GM19043 (cell line): Measurements from ENCODE around the gene MRPS2.

ENCODE experiments used
- ATAC-seq: cut with Tn5 transposase; IDR thresholded peaks from one replicate; pipeline ENCODE4 v1.9.1; 2021; ENCODE audit warnings: low read depth; ENCODE audit not compliant: unreplicated experiment

MRPS2 gene

GRCh38 chr9:135480071-135480939 is 20.2 kb upstream of the MRPS2 start:
- no peak for ATAC-seq

GRCh38 chr9:135480940-135481310 is 19.6 kb upstream of the MRPS2 start:
- no peak for ATAC-seq

DNA sequence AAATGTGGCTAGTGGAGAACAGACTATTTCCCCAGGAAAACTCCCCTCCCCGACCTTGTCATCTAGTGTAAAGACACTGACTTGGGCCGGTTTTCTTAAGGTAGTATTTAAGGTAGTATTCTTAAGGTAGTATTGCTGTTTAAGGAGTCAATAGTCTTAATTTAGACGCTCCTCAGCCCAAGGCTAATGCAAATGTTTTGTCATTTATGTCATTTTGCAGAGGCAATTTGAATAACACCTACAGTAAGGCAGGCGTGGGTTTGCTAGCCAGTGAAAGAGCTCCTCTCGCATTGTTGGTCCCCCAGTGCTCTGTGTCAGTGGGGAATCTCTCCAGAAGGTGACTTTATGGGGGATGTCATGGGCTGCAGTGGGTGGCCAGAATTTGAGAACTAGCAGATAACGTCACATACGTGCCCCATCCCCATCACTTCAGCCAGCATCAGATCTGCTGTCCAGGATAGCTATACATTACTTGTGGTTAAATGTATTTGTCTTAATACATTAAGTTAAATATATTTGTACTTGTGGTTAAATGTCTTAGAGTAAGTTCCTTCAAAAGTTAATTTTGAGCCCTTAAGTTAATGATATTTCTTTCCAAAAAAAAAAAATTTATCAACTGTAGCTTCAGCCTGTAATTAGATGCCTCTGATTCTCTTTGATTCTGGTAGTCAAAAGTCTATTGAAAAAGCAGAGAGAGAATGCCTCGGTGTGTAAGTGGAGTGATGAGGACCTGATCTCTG is 18.3 kb upstream of the MRPS2 start:
- no peak for ATAC-seq

GRCh38 chr9:135484460-135485277 is 15.8 kb upstream of the MRPS2 start:
- no peak for ATAC-seq

GRCh38 chr9:135485385-135485784 is 15.1 kb upstream of the MRPS2 start:
- ATAC-seq = no peak

DNA sequence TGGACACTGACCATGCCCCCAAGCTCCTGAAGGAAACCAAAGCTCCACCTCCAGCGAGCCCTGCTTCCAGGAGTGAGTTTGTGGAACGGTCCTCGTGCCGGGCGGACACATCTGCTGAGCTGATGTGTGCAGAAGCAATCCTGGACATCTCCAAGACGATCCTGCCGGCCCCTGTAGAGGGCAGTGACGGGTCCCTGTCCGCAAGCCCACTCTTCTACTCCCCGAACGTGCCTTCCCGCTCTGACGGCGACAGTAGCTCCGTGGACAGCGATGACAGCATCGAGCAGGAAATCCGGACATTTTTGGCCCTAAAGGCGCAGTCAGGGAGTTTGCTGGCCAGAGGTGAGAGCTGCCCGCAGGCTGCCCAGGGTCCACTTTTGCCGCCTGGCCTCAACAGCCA is 14.7 kb upstream of the MRPS2 start:
- ATAC-seq = no peak

GRCh38 chr9:135486267-135487065 is 14.0 kb upstream of the MRPS2 start:
- ATAC-seq = no peak

- no peak for ATAC-seq
Measured at GRCh38 chr9:135487281-135488012, 13.0 kb upstream of the MRPS2 start.

DNA sequence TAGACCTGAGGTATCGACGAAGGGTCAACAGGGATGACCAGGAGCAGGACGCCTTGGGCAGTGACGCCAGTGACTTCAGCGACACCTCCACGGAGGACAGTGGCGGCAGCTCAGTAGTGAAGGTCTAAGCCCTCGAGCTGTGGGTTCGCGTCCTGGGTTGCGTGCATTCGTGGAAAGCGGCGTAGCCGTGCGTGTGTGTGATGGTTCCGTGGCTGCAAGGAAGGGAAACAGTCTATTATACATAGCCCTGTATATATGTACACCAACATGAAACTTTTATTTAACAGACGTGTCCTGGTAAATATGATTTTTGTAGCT is 12.5 kb upstream of the MRPS2 start:
- no peak for ATAC-seq

- ATAC-seq = no peak
Measured at GRCh38 chr9:135488527-135488926, 12.0 kb upstream of the MRPS2 start.

DNA sequence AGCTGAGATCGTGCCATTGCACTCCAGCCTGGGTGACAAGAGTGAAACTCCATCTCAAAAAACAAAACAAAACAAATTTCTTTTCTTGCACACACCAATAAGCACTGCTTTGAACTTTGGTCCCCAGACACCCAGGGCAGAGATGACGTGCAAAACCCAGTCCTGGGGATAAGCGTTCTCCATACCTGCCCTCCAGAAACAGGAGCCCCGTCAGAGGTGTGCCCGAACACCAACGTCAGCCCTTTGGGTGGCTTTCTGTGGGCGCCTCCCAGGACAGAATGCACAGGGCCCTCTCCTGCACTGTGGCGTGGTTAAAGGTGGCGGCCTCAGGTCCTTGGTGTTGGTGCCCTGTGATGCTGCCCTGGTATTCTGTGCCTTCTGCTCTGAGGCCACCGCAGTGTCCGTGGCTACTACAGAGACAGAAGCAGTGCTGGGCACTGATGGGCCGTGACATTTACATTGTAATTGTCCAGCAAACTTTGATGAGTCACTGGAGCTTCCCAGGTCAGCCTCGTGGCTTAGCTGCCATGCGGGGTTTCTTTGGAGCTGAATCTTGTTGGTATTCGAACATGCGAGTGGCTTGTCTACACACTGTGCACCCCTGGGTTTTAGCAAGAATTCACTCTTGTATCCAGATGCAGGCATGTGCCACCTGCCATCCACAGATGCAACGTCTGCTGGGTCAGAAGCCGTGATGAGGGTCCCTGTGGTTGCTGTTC is 11.1 kb upstream of the MRPS2 start:
- ATAC-seq = no peak

- no peak for ATAC-seq
Measured at GRCh38 chr9:135490166-135490870, 10.2 kb upstream of the MRPS2 start.

DNA sequence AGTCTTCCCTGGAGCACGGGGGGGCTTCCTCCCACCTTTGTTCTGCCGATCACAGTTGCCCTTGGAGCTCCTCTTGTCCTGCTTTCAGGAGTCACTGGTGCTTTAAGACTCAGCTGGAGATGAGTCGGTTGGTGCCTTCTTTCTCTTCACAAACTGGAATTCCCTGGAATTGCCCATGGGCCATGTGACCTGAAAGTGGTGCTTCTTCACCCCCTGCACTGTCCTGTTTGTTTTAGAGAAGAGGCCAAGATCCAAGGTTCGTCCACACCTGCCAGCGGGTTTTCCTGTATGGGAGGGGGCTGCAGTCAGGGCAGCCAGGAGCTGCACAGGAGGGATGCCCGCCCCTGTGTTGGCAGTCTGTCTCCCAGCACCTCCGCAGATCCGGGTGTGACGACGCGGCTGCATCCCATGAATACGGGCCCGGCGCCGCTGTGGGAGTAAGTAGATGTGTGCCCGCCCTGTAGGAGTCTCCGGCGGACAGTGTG is 9.5 kb upstream of the MRPS2 start:
- ATAC-seq = no peak

DNA sequence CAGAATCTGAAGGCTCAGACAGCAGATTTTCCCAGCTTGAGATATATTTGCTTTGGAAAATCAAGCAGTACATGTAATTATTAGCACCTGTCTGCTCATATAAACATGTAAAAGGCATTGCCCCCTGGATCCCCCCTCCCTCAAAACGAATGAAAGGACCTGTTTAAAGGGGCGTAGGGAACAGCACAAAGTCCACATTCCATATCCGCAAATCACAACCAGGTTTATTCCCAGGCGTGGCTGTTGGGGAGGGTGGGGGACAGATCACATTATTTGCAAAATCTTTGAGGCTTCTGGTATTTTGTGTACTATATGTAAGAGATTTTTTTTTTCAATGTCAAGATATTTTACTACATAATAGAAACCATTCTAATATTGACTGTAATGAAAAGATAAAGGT is 8.7 kb upstream of the MRPS2 start:
- ATAC-seq = no peak

DNA sequence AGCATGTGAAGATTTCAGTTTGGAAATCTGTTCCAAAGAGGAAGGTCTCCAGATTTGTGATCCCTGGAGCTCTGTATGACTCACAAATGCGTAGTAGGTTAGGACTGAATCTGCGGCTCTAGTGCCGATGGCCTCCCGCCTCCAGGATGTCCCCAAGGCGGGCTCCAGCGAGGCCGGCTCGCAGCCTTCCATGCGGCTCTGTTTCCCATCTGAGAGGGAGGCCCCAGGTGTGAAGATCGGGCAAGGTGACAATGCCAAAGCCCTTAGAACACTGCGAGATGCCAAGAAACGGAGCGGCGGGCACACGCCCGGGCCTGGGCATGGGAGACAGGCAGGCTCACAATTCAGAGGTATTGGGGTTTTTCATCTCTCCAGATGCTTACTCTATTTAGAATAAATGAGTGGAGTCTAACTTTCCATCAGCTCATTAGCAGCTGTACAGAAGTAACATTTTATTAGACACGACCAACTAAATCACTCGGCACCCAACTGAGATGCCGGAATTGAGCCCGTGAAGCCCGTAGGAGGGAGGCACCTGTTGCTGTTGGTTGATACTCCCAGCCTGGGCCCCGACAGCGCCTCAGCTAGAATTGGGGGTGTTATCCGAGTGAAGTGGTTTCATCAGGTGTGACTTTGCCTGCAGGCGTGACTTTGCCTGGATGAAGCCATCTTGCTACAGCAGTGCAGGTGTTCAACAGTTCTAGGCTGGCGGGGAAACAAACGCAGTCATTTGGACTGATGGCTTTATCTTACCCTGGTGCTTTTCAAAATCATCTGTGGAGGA is 7.4 kb upstream of the MRPS2 start:
- ATAC-seq = no peak

DNA sequence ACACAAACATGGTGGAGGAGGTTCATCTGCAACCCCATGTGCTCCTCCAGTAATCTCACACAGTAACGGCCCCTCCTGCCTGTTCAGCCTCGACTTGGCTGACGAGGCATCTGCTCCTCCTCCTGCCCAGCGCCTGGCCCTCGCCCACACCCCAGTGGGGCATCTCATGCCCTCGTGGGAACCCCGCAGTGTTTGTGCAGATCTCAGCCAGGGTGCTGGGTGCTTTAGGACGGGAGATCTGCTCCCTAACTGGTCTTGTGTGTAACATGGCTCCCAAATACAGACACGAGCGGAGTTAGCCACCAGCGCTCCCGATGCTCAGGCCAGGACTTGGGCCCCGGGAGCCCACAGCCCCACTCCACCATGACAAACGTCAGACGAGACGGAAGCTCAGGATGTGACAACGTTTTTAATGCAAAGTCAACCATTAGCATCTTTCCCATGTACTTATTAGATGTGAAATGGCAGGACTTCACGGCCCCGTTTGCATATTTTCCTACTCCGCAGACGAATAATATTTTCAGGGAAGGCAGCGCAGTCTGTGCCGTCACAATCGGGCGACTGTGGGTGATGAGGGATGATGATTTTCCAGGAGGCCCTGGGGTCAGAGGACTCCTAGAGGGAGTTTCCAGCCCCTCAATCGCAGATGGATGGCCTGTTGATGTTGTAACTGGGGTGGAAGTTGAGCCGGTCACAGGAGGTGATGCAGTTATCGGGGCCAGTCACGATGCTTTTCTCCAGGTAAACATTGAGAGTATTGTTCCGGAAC is 5.5 kb upstream of the MRPS2 start:
- no peak for ATAC-seq
